OCI-LY3 (cell line): ENCODE results near the gene VCAN.

ENCODE experiments used
- H2AFZ ChIP-seq: fragments of 200-600, 300-600 bp; shearing (Covaris generic); 2 replicates; pipeline ENCODE4 v1.6.0; 2014; ENCODE audit warnings: antibody characterized with exemption, low read depth, low read length
- H3K27ac ChIP-seq: fragments of 200-600, 300-600 bp; sonication (generic); 2 replicates; pipeline ENCODE4 v1.5.1; 2014; ENCODE audit warnings: mild to moderate bottlenecking, low read length, moderate library complexity, mixed read lengths
- H3K27me3 ChIP-seq: fragments of 200-600, 300-600 bp; sonication (generic); 2 replicates; pipeline ENCODE4 v1.6.1; 2014; ENCODE audit warnings: low read depth, low read length, mixed read lengths
- H3K36me3 ChIP-seq: fragments of 200-600, 300-600 bp; sonication (generic); replicated peaks from 2 replicates; pipeline ENCODE3; 2014; ENCODE audit warnings: low read depth, low read length, mixed read lengths
- H3K4me1 ChIP-seq: fragments of 300-600, 200-600 bp; sonication (generic); 2 replicates; pipeline ENCODE4 v1.6.1; 2014; ENCODE audit warnings: low read length, mixed read lengths
- H3K4me2 ChIP-seq: fragments of 200-600, 300-600 bp; sonication (generic); 2 replicates; pipeline ENCODE4 v1.6.1; 2014; ENCODE audit warnings: low read length, mixed read lengths
- H3K4me3 ChIP-seq: fragments of 300-600, 200-600 bp; sonication (generic); 2 replicates; pipeline ENCODE4 v1.5.1; 2014; ENCODE audit warnings: antibody characterized with exemption, mild to moderate bottlenecking, low read length, moderate library complexity
- H3K79me2 ChIP-seq: fragments of 300-600, 200-600 bp; shearing (Covaris generic); 2 replicates; pipeline ENCODE4 v1.6.1; 2014; ENCODE audit warnings: mild to moderate bottlenecking, low read length, mixed read lengths
- H3K9ac ChIP-seq: fragments of 300-600, 200-600 bp; shearing (Covaris generic); 2 replicates; pipeline ENCODE4 v1.6.0; 2014; ENCODE audit warnings: mild to moderate bottlenecking, low read length, moderate library complexity
- H3K9me3 ChIP-seq: fragments of 200-600, 300-600 bp; shearing (Covaris generic); 2 replicates; pipeline ENCODE4 v1.6.1; 2014; ENCODE audit warnings: low read length, mixed read lengths; ENCODE audit not compliant: insufficient read depth
- H4K20me1 ChIP-seq: fragments of 200-600, 300-600 bp; sonication (generic); 2 replicates; pipeline ENCODE4 v1.6.1; 2016; ENCODE audit warnings: low read length, mixed read lengths; ENCODE audit not compliant: insufficient read depth
- EZH2phosphoT487 ChIP-seq: fragments of 200-600 bp; shearing (Covaris generic); IDR thresholded peaks from 2 replicates; pipeline ENCODE4 v1.6.1; 2018; ENCODE audit warnings: antibody characterized with exemption, mixed run types, low read depth
- TF ChIP-seq, protein P1 (sequence below): fragments of 200-600, 300-600 bp; sonication (generic); IDR thresholded peaks from 2 replicates; pipeline ENCODE4 v1.5.1; 2014; ENCODE audit warnings: antibody characterized with exemption, low read length, low read depth

The VCAN gene

DNA sequence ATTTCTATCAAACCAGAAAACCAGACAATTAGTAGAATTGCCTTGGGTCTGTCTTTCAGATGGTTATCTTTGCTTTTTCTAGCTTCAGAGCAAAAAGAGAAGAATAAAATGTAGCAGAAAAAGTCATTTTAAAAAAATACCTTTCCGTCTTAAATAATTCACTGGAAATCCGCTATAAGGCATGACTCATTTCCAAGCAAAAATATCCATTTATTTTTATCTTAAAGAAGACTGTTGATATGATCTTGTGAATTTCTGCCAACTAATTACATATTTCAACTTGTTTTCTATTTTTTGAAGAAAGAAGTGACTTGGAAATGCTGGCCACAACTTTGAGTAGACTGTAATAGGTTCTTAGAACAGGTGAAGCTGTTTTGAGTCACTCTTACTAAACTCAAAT is 83.7 kb downstream of the VCAN start:
- H3K27ac ChIP-seq = no peak overlapping the region
- H3K9ac ChIP-seq = no peak overlapping the region
- no peaks in the 10 kb centered on the region for H4K20me1 ChIP-seq
- H3K4me3 ChIP-seq = no peak overlapping the region
- H3K4me2 ChIP-seq = no peak overlapping the region
- H3K9me3 ChIP-seq = no peaks in the 10 kb centered on the region
- TF ChIP-seq, protein P1, sequence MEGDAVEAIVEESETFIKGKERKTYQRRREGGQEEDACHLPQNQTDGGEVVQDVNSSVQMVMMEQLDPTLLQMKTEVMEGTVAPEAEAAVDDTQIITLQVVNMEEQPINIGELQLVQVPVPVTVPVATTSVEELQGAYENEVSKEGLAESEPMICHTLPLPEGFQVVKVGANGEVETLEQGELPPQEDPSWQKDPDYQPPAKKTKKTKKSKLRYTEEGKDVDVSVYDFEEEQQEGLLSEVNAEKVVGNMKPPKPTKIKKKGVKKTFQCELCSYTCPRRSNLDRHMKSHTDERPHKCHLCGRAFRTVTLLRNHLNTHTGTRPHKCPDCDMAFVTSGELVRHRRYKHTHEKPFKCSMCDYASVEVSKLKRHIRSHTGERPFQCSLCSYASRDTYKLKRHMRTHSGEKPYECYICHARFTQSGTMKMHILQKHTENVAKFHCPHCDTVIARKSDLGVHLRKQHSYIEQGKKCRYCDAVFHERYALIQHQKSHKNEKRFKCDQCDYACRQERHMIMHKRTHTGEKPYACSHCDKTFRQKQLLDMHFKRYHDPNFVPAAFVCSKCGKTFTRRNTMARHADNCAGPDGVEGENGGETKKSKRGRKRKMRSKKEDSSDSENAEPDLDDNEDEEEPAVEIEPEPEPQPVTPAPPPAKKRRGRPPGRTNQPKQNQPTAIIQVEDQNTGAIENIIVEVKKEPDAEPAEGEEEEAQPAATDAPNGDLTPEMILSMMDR = no peak
- no peak for TF ChIP-seq EZH2phosphoT487
- no peaks in the 10 kb centered on the region for H3K36me3 ChIP-seq
- H3K4me1 ChIP-seq = peaks cover 4% of the 10 kb centered on the region; the same call in 1 of the 2 replicates
- no peak overlapping the region for H2AFZ ChIP-seq
- no peaks in the 10 kb centered on the region for H3K79me2 ChIP-seq
- no peaks in the 10 kb centered on the region for H3K27me3 ChIP-seq

- Histone ChIP-seq H3K4me3 (no peak overlapping the region), H3K4me2 (no peak overlapping the region), H2AFZ (no peak overlapping the region), H3K36me3 (no peaks in the 10 kb centered on the region), H3K9me3 (no peaks in the 10 kb centered on the region), H3K27me3 (no peaks in the 10 kb centered on the region), H4K20me1 (no peaks in the 10 kb centered on the region), H3K79me2 (no peaks in the 10 kb centered on the region), H3K4me1 (peaks cover 4% of the 10 kb centered on the region; the same call in 1 of the 2 replicates), H3K9ac (no peak overlapping the region), H3K27ac (no peak overlapping the region)
- TF ChIP-seq, protein P1 = no peak
- TF ChIP-seq EZH2phosphoT487 = no peak
These were observed 84.6 kb downstream of the VCAN start for GRCh38 chr5:83556190-83556589.

DNA sequence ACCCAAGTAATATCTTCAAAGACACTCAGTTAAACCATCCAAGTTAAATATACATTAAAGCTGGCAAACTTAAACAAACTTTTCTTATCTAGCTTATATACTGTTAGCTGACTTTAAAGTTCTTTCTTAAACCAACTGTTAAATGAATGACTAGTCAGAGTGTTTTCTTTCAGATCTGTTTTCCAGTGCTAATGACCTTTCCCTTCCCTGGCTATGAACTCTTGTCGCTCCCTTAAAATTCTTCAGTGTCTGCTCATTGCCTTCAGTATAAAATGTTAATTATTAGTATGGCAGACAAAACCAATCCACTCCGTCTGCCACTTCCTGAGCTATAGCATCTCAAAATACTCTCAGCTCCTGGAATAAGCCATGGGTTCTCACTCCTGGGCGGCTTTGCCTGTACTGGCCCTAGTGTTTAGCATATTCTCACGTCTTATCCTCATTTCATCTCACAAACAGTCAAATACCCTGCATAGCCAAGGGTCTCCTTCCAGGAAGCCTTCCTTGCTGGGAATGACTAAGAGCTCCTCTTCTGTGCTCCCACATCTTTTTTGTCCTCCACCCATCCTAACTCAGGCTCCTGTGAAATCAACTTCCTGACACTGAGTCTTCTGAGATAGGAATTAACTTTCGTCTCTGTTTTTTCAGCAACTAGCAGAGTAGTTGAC is 87.7 kb downstream of the VCAN start:
- Histone ChIP-seq H3K27ac (no peak overlapping the region), H3K4me2 (no peak overlapping the region), H2AFZ (no peak overlapping the region), H3K36me3 (no peaks in the 10 kb centered on the region), H3K9me3 (no peaks in the 10 kb centered on the region), H3K79me2 (no peaks in the 10 kb centered on the region), H3K27me3 (no peaks in the 10 kb centered on the region), H3K4me1 (peaks cover 4% of the 10 kb centered on the region; the same call in 1 of the 2 replicates), H4K20me1 (no peaks in the 10 kb centered on the region), H3K4me3 (no peak overlapping the region), H3K9ac (no peak overlapping the region)
- no peak for TF ChIP-seq EZH2phosphoT487
- TF ChIP-seq, protein P1 = no peak

DNA sequence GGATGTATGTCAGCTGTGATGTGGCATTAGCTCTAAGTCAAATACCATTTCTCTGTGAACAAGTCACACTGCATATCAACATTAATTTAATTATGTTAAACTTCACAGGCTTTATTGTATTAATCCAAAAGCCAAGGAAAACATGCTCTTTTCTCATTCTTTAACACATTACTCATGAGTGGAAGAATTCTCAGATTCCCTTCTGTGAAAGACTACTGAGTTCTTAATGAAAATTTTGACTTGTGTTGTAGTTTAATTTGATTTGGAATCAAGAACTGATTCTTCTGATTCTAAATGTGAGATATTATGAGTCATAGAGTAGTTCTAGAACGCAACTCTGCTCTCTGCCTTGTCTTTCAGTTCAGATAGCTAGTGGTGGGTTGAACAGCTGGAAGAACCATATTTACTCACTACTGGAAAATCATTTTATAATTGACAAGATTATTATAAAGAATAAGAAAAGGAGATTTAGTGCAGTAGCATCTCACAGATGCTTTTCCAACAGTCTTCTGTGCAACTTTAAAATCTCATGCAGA is 90.6 kb downstream of the VCAN start:
- Histone ChIP-seq H3K36me3 (no peaks in the 10 kb centered on the region), H3K79me2 (no peaks in the 10 kb centered on the region), H3K4me3 (no peak overlapping the region), H3K9ac (no peak overlapping the region), H3K9me3 (no peaks in the 10 kb centered on the region), H3K4me2 (no peak overlapping the region), H3K4me1 (no peaks in the 10 kb centered on the region), H3K27ac (no peak overlapping the region), H4K20me1 (no peaks in the 10 kb centered on the region), H3K27me3 (no peaks in the 10 kb centered on the region), H2AFZ (no peak overlapping the region)
- TF ChIP-seq EZH2phosphoT487 = no peak
- TF ChIP-seq, protein P1 = no peak
